AG09319 (cell line): ENCODE measurements around the gene SSTR5.

ENCODE experiments used
- DNase-seq: peaks from one replicate; pipeline ENCODE4 v3.0.0-alpha.2; 2010; ENCODE audit warnings: low read depth; ENCODE audit errors: extremely low read depth
- CTCF ChIP-seq: IDR thresholded peaks from 2 replicates; pipeline ENCODE4 v1.5.1; 2011; ENCODE audit warnings: low read depth, mild to moderate bottlenecking, inconsistent platforms, low read length, moderate library complexity

The SSTR5 gene

GRCh38 chr16:1035066-1035415 lies 37.5 kb upstream of the SSTR5 start:
- TF ChIP-seq CTCF: no peak
- no peak for DNase-seq

- no peak for TF ChIP-seq CTCF
- DNase-seq: no peak
Observed at GRCh38 chr16:1036166-1036565, 36.4 kb upstream of the SSTR5 start.

- no peak for DNase-seq
- no peak for TF ChIP-seq CTCF
Observed at GRCh38 chr16:1036726-1037393, 35.7 kb upstream of the SSTR5 start.

GRCh38 chr16:1037394-1038257 lies 34.9 kb upstream of the SSTR5 start:
- no peak for DNase-seq
- no peak for TF ChIP-seq CTCF

- no peak for DNase-seq
- no peak for TF ChIP-seq CTCF
Observed at GRCh38 chr16:1038932-1039331, 33.6 kb upstream of the SSTR5 start.

GRCh38 chr16:1039762-1040161 lies 32.8 kb upstream of the SSTR5 start:
- no peak for TF ChIP-seq CTCF
- DNase-seq: no peak

- no peak for DNase-seq
- TF ChIP-seq CTCF: no peak
Observed at GRCh38 chr16:1040346-1040745, 32.2 kb upstream of the SSTR5 start.
